Activated CD8-positive, alpha-beta memory T cell treated with anti-CD3 and anti-CD28 coated beads, Interleukin-2, amount 50 U/mL, for 48 hours (primary cell): ENCODE data around the gene SLC6A17.

Experiments
- DNase-seq: peaks from one replicate; pipeline ENCODE4 v3.0.0-alpha.2; 2020

The SLC6A17 gene

GRCh38 chr1:110136911-110137310 is 13.4 kb upstream of the SLC6A17 start:
- DNase-seq = no peak

- DNase-seq = no peak
Observed at GRCh38 chr1:110138956-110139355, 11.3 kb upstream of the SLC6A17 start.

GRCh38 chr1:110144366-110144765 is 5.9 kb upstream of the SLC6A17 start:
- DNase-seq = no peak

GRCh38 chr1:110148961-110149360 is 1.3 kb upstream of the SLC6A17 start:
- no peak for DNase-seq

GRCh38 chr1:110151175-110151669 is 928 bp downstream of the SLC6A17 start:
- no peak for DNase-seq

- no peak for DNase-seq
Observed at GRCh38 chr1:110152133-110152785, 2.0 kb downstream of the SLC6A17 start.

GRCh38 chr1:110153407-110153950 is 3.2 kb downstream of the SLC6A17 start:
- no peak for DNase-seq

- DNase-seq = peak; percentile 82
Observed at GRCh38 chr1:110155878-110156522, 5.7 kb downstream of the SLC6A17 start.

GRCh38 chr1:110158261-110158660 is 8.0 kb downstream of the SLC6A17 start:
- DNase-seq = no peak

GRCh38 chr1:110159168-110159567 is 8.9 kb downstream of the SLC6A17 start:
- DNase-seq = no peak

GRCh38 chr1:110160538-110161100 is 10.3 kb downstream of the SLC6A17 start:
- DNase-seq = no peak

- DNase-seq = no peak
Observed at GRCh38 chr1:110161165-110161564, 10.9 kb downstream of the SLC6A17 start.

- DNase-seq = no peak
Observed at GRCh38 chr1:110161849-110162248, 11.6 kb downstream of the SLC6A17 start.

- DNase-seq = no peak
Observed at GRCh38 chr1:110163591-110163990, 13.3 kb downstream of the SLC6A17 start.

GRCh38 chr1:110164725-110165350 is 14.5 kb downstream of the SLC6A17 start:
- DNase-seq = no peak

- no peak for DNase-seq
Observed at GRCh38 chr1:110165761-110166231, 15.5 kb downstream of the SLC6A17 start.

GRCh38 chr1:110166861-110167260 is 16.6 kb downstream of the SLC6A17 start:
- DNase-seq = no peak

- no peak for DNase-seq
Observed at GRCh38 chr1:110170766-110171733, 20.8 kb downstream of the SLC6A17 start.

- DNase-seq = no peak
Observed at GRCh38 chr1:110172001-110172400, 21.7 kb downstream of the SLC6A17 start.

- DNase-seq = no peak
Observed at GRCh38 chr1:110173466-110174105, 23.3 kb downstream of the SLC6A17 start.

GRCh38 chr1:110174961-110175360 is 24.7 kb downstream of the SLC6A17 start:
- no peak for DNase-seq
